GM04504 (cell line): ENCODE results near the gene CDC14B.
"Not testable (repeated sequence)": the region's sequence is repeated elsewhere in the genome, so short reads cannot be mapped to it uniquely, and the experiment has no call there.

Experiments
- DNase-seq: peaks from one replicate; pipeline ENCODE4 v3.0.0-alpha.2; 2012; ENCODE audit warnings: low read depth

CDC14B gene

GRCh38 chr9:96621618-96622017 is 2.0 kb upstream of the CDC14B start:
- DNase-seq: no peak

- DNase-seq: no peak
Measured at GRCh38 chr9:96620832-96621269, 1.2 kb upstream of the CDC14B start.

- DNase-seq: no peak
Measured at GRCh38 chr9:96620181-96620514, 505 bp upstream of the CDC14B start.

- no peak for DNase-seq
Measured at GRCh38 chr9:96619124-96619465, 548 bp downstream of the CDC14B start.

GRCh38 chr9:96618209-96619123 is 1.2 kb downstream of the CDC14B start:
- no peak for DNase-seq

- DNase-seq: no peak
Measured at GRCh38 chr9:96617439-96618185, 2.0 kb downstream of the CDC14B start.

- DNase-seq: no peak
Measured at GRCh38 chr9:96616817-96617438, 2.7 kb downstream of the CDC14B start.

GRCh38 chr9:96615411-96615810 is 4.2 kb downstream of the CDC14B start:
- no peak for DNase-seq

- DNase-seq: not testable (repeated sequence)
Measured at GRCh38 chr9:96614664-96615063, 5.0 kb downstream of the CDC14B start.

- DNase-seq: no peak
Measured at GRCh38 chr9:96612966-96613589, 6.6 kb downstream of the CDC14B start.

- peak; percentile 91 for DNase-seq
Measured at GRCh38 chr9:96612105-96612965, 7.3 kb downstream of the CDC14B start.

- no peak for DNase-seq
Measured at GRCh38 chr9:96611302-96611701, 8.3 kb downstream of the CDC14B start.

- DNase-seq: no peak
Measured at GRCh38 chr9:96609732-96610131, 9.9 kb downstream of the CDC14B start.

GRCh38 chr9:96607971-96608370 is 11.7 kb downstream of the CDC14B start:
- DNase-seq: no peak

GRCh38 chr9:96605328-96605727 is 14.3 kb downstream of the CDC14B start:
- no peak for DNase-seq

- peak; percentile 70 for DNase-seq
Measured at GRCh38 chr9:96604004-96604319, 15.7 kb downstream of the CDC14B start.

- no peak for DNase-seq
Measured at GRCh38 chr9:96603305-96604003, 16.2 kb downstream of the CDC14B start.

GRCh38 chr9:96599298-96599697 is 20.3 kb downstream of the CDC14B start:
- no peak for DNase-seq

GRCh38 chr9:96596601-96597111 is 23.0 kb downstream of the CDC14B start:
- DNase-seq: no peak
